Tibial nerve (tissue), 4 donors: ENCODE measurements around the gene EEF2KMT. TPM values are rescaled to one million over a fixed set of nuclear protein-coding genes. Genes with fewer than 3 reads are reported as not detected.
"Not testable (repeated sequence)": the region's sequence is repeated elsewhere in the genome, so short reads cannot be mapped to it uniquely, and the experiment has no call there.

ENCODE experiments used
- DNase-seq, 2 donors: peaks; one replicate each; pipeline ENCODE4 v3.0.0-alpha.2; 2019; ENCODE audit warnings: low spot score in 2 of 2
- H3K27ac ChIP-seq, 4 donors: fragments of 200-600 bp; sonication (generic) in 3 of 4; one replicate each; pipeline ENCODE4 v1.5.1; 2017 to 2019; ENCODE audit warnings: mild to moderate bottlenecking in 1 of 4
- H3K27me3 ChIP-seq, 2 donors: fragments of 200-600 bp; sonication (generic) in 1 of 2; one replicate each; pipeline versions ENCODE4 v1.5.1 to v1.6.0; 2017 to 2019
- H3K36me3 ChIP-seq, 3 donors: fragments of 200-600 bp; sonication (generic); one replicate each; pipeline ENCODE4 v1.5.1; 2018 to 2019
- H3K4me1 ChIP-seq, 4 donors: fragments of 200-600 bp; sonication (generic) in 3 of 4; one replicate each; pipeline ENCODE4 v1.5.1; 2017 to 2019
- H3K4me3 ChIP-seq, 4 donors: fragments of 200-600 bp; sonication (generic) in 3 of 4; one replicate each; pipeline ENCODE4 v1.5.1; 2017 to 2019; ENCODE audit warnings: mild to moderate bottlenecking in 1 of 4, moderate library complexity in 1 of 4
- H3K9me3 ChIP-seq, 4 donors: fragments of 200-600 bp; sonication (generic) in 3 of 4; one replicate each; pipeline ENCODE4 v1.5.1; 2017 to 2019
- EP300 ChIP-seq, 2 donors: sonication (generic); formaldehyde crosslinking; IDR thresholded peaks; one replicate each; pipeline ENCODE4 v1.6.1; 2017; ENCODE audit warnings: antibody characterized with exemption in 2 of 2, mild to moderate bottlenecking in 1 of 2
- POLR2A ChIP-seq, 2 donors: fragments of 450-650 bp; IDR thresholded peaks; one replicate each; pipeline ENCODE4 v1.6.1; 2017; ENCODE audit warnings: antibody characterized with exemption in 2 of 2, mild to moderate bottlenecking in 2 of 2, moderate library complexity in 2 of 2
- WGBS, 2 donors: methylation state at CpG; one replicate each; pipeline ENCODE4 v1.1.5; 2018; 5-methylcytosine and 5-hydroxymethylcytosine counted together
- total RNA-seq, 4 donors: library from RNA; depleted of rRNA; stranded (reverse); fragments of >200 nt; gene quantifications; one replicate each; pipeline ENCODE4 v1.1.0, GENCODE V29; 2016
- TF ChIP-seq, protein P1 (sequence below), 5 experiments: fragments of 200-600 bp in 3 of 5; fragments of 450-650 bp in 2 of 5; sonication (generic) in 3 of 5; IDR thresholded peaks; one replicate each; pipeline ENCODE4 v1.5.1; 2016 to 2019; ENCODE audit warnings: antibody characterized with exemption in 5 of 5, mild to moderate bottlenecking in 3 of 5, moderate library complexity in 2 of 5

The EEF2KMT gene
- total RNA-seq, 4 donors from 2014 or later: 4.8 to 10.8 (median 7.9) TPM

DNA sequence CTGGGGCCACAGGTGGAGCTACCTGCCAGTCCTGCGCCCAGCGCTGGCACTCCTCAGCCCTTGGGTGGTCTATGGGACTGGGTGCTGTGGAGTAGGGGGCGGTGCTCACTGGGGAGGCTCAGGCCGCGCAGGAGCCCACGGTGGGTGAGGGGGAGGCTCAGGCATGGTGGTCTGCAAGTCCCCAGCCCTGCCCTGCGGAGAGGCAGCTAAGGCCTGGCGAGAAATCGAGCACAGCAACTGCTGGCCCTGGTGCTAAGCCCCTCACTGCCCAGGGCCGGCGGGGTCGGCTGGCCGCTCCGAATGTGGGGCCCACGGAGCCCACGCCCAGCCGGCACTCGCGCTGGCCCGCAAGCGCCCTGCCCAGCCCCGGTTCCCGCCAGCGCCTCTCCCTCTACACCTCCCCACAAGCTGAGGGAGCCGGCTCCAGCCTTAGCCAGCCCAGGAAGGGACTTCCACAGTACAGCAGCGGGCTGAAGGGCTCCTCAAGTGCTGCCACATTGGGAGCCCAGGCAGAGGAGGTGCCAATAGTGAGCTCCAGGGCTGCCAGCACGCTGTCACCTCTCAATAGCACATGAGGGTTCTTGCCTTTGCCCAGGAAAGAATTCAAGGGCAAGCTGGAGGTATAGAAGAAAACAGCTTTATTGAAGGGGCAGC lies 11.0 kb upstream of the EEF2KMT start:
- Histone ChIP-seq H3K27me3 (no peaks in the 10 kb centered on the region), H3K4me3 (no peak overlapping the region), H3K27ac (no peak overlapping the region), H3K36me3 (no peaks in the 10 kb centered on the region), H3K4me1 (no peaks in the 10 kb centered on the region), H3K9me3 (no peaks in the 10 kb centered on the region)
- TF ChIP-seq, protein P1, sequence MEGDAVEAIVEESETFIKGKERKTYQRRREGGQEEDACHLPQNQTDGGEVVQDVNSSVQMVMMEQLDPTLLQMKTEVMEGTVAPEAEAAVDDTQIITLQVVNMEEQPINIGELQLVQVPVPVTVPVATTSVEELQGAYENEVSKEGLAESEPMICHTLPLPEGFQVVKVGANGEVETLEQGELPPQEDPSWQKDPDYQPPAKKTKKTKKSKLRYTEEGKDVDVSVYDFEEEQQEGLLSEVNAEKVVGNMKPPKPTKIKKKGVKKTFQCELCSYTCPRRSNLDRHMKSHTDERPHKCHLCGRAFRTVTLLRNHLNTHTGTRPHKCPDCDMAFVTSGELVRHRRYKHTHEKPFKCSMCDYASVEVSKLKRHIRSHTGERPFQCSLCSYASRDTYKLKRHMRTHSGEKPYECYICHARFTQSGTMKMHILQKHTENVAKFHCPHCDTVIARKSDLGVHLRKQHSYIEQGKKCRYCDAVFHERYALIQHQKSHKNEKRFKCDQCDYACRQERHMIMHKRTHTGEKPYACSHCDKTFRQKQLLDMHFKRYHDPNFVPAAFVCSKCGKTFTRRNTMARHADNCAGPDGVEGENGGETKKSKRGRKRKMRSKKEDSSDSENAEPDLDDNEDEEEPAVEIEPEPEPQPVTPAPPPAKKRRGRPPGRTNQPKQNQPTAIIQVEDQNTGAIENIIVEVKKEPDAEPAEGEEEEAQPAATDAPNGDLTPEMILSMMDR (IDR thresholded peaks at IDR 0.05): no peak
- no peak for DNase-seq
- WGBS, 2 donors: 90 to 91% methylated on average over 16 to 18 of the region's 27 CpGs

GRCh38 chr16:5105039-5105438 lies 7.4 kb upstream of the EEF2KMT start:
- not testable (repeated sequence) for H3K4me1 ChIP-seq, H3K27ac ChIP-seq, DNase-seq, H3K9me3 ChIP-seq, H3K27me3 ChIP-seq, H3K4me3 ChIP-seq, H3K36me3 ChIP-seq
- WGBS, 2 donors: 73 to 79% methylated on average over 5 of the region's 5 CpGs

- H3K4me3 ChIP-seq, H3K27ac ChIP-seq, DNase-seq, H3K36me3 ChIP-seq, H3K27me3 ChIP-seq, H3K9me3 ChIP-seq, H3K4me1 ChIP-seq: not testable (repeated sequence)
- 74 to 83% methylated on average over 12 of the region's 12 CpGs for WGBS, 2 donors
Observed at GRCh38 chr16:5103296-5104032, 5.9 kb upstream of the EEF2KMT start.

- DNase-seq, H3K9me3 ChIP-seq, H3K27me3 ChIP-seq, H3K36me3 ChIP-seq: not testable (repeated sequence)
- peak overlapping the region in 2 of 4 donors; percentile 60 to 71 for H3K4me3 ChIP-seq
- peak overlapping the region in 3 of 4 donors; percentile 85 to 89 (median 88) for H3K27ac ChIP-seq
- 18 to 19% methylated on average over 4 of the region's 4 CpGs for WGBS, 2 donors
- H3K4me1 ChIP-seq: peaks cover 0 to 17% (median 1%) of the 10 kb centered on the region in 4 donors
Observed at GRCh38 chr16:5099174-5099573, 1.6 kb upstream of the EEF2KMT start.

DNA sequence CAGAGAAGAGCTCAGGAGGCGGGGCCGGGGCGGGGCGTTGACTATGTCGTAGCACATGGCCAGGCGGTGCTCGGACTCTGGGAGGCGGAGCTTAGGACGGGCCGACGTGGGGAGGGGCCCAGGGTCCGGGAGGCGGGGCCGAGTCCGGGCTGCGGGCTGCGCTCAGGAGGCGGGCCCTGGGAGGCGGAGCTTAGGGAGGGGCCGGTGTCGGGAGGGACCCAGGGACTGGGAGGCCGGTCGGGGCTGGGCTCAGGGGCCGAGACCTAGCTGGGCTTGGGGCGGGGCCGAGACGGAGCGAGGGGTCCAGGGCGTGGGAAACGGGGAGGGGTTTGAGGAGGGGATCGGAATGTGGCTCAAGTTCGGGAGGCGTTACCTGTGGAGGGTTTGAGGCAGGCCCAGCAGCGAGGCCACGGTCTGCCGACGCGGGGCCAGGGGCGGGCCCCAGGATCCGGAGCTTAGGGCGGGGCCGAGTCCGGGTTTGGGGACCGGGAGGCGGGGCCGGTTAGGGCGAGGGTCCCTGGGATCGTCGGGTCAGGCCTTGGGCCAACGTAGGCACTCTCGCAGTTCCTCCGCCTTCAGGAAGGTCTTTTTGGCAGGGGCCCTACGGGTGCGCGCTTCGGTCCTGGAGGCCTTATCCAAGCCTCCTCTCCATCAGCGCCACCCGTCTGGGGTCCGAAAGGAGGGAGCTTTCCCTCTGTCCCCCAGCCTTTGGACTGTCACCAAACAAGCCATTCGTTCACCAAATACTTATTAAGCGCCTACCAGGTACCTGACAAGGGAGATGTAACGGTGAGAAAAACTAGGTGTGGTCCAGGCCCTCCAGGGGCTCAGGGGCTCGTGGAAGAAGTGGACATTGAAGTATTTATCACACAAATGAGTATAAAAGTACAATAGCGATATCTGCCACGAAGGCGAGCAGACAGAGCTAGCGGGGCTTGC lies 895 bp upstream of the EEF2KMT start:
- not testable (repeated sequence) for H3K36me3 ChIP-seq, H3K27me3 ChIP-seq, H3K9me3 ChIP-seq
- 1% methylated on average over 26 to 54 of the region's 67 CpGs for WGBS, 2 donors
- Histone ChIP-seq H3K4me1 (peaks cover 0 to 17% (median 1%) of the 10 kb centered on the region in 4 donors), H3K27ac (peak overlapping the region; percentile 66 to 89 (median 86)), H3K4me3 (peak overlapping the region; percentile 43 to 84 (median 73))
- peak in 1 of 2 donors; percentile 27 for TF ChIP-seq POLR2A (IDR thresholded peaks at IDR 0.05)
- peak in 1 of 2 donors; percentile 7 for TF ChIP-seq EP300 (IDR thresholded peaks at IDR 0.05)
- DNase-seq: peak; percentile 60

DNA sequence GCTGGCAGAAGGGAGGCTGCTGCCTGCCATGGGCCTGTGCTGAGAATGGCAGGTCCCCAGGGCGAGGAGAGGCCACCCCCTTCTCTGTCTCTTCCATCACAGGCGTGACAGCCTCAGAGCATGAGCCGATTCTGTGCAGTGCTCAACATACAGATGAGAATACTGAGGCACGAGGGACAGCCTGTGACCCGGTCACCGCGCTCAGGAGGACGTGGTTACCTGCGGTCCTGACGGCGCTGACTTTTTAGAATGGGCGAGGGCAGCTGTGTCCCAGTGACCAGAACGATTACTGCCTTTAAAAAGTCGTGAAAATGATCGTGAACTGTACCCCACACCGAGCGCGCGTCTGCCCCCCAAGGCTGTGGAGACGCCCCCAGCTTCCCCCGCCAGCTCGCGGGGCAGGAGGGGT lies 530 bp downstream of the EEF2KMT start:
- H3K27me3 ChIP-seq, H3K36me3 ChIP-seq, H3K9me3 ChIP-seq, DNase-seq: not testable (repeated sequence)
- 1% methylated on average over 23 of the region's 23 CpGs for WGBS, 2 donors
- H3K4me3 ChIP-seq: peak overlapping the region; percentile 67 to 84 (median 73)
- H3K4me1 ChIP-seq: peaks cover 0 to 17% (median 1%) of the 10 kb centered on the region in 4 donors
- H3K27ac ChIP-seq: peak overlapping the region; percentile 74 to 87 (median 82)

- not testable (repeated sequence) for H3K36me3 ChIP-seq, DNase-seq, H3K9me3 ChIP-seq, H3K27me3 ChIP-seq
- Histone ChIP-seq H3K4me3 (peak overlapping the region in 2 of 4 donors; percentile 67 to 71), H3K27ac (peak overlapping the region in 2 of 4 donors; percentile 82 to 87), H3K4me1 (peaks cover 0 to 17% (median 1%) of the 10 kb centered on the region in 4 donors)
- WGBS, 2 donors: 22% methylated on average over 7 of the region's 7 CpGs
Observed at GRCh38 chr16:5096437-5097060, 1.0 kb downstream of the EEF2KMT start.

GRCh38 chr16:5095145-5095830 lies 2.3 kb downstream of the EEF2KMT start:
- 76 to 77% methylated on average over 9 of the region's 11 CpGs for WGBS, 2 donors
- peaks cover 0 to 17% (median 1%) of the 10 kb centered on the region in 4 donors for H3K4me1 ChIP-seq
- H3K27ac ChIP-seq, DNase-seq, H3K27me3 ChIP-seq, H3K36me3 ChIP-seq, H3K9me3 ChIP-seq, H3K4me3 ChIP-seq: not testable (repeated sequence)

DNA sequence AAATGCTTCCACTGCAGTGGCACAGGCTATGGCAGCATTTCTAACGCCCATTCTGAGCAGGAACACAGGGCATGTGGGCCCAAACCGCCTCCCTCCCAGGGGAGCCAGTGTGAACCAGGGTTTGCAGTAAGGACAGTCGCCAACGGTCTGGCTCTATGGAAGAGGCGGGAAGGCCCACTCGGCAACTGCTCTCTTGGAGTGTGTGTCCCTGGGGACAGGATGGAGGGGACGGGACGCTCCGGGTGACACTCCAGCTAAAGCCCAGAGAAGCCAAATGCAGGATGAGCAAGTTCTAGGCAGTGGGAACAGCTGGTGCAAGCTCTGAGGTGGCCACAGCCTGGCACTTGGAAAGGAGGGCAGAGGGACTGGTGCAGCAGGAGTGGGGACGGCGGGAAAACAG lies 3.8 kb downstream of the EEF2KMT start:
- H3K36me3 ChIP-seq: peaks cover 0 to 21% (median 0%) of the 10 kb centered on the region in 3 donors
- H3K27me3 ChIP-seq, H3K9me3 ChIP-seq, H3K4me3 ChIP-seq, DNase-seq, H3K27ac ChIP-seq: not testable (repeated sequence)
- H3K4me1 ChIP-seq: peaks cover 0 to 13% (median under 1%) of the 10 kb centered on the region in 4 donors
- WGBS, 2 donors: 65 to 85% methylated on average over 6 to 10 of the region's 11 CpGs

GRCh38 chr16:5093081-5093480 lies 4.5 kb downstream of the EEF2KMT start:
- H3K4me3 ChIP-seq: not testable (repeated sequence)
- 85 to 95% methylated on average over 8 to 9 of the region's 9 CpGs for WGBS, 2 donors

More at GRCh38 chr16:5093081-5093480, 4.5 kb downstream of the EEF2KMT start:
- Histone ChIP-seq H3K36me3 (peaks cover 0 to 28% (median 0%) of the 10 kb centered on the region in 3 donors), H3K4me1 (peaks cover 0 to 12% (median 0%) of the 10 kb centered on the region in 4 donors)
- H3K9me3 ChIP-seq, DNase-seq, H3K27me3 ChIP-seq, H3K27ac ChIP-seq: not testable (repeated sequence)
